ENCODE data around the gene NRXN3.

GRCh38 chr14:78329371-78329770 lies 159.2 kb downstream of the NRXN3 start:
- no peak for TF ChIP-seq SP1 (IDR thresholded peaks at IDR 0.05)
- no peak for TF ChIP-seq FOXA1 (IDR thresholded peaks at IDR 0.05)
- TF ChIP-seq LEF1 (IDR thresholded peaks at IDR 0.05; ENCODE audit: borderline replicate concordance): no peak
- TF ChIP-seq BHLHE40 (IDR thresholded peaks at IDR 0.05; ENCODE audit: borderline replicate concordance): no peak
- no peak for TF ChIP-seq ZNF384 (IDR thresholded peaks at IDR 0.05)

Data from HEK293T (cell line).